DOHH2 (cell line): ENCODE data around the gene SNRNP48.

Source experiments
- H3F3A ChIP-seq: fragments of 200-600 bp; sonication (generic), shearing (Covaris generic); 2 replicates; pipeline ENCODE4 v1.6.0; 2016; ENCODE audit warnings: antibody characterized with exemption, mild to moderate bottlenecking; ENCODE audit not compliant: control insufficient read depth, insufficient read depth
- H3K27ac ChIP-seq: fragments of 200-600 bp; sonication (generic); 2 replicates; pipeline ENCODE4 v1.5.1; 2014; ENCODE audit warnings: low read depth, mild to moderate bottlenecking, low read length, moderate library complexity
- H3K27me3 ChIP-seq: fragments of 200-600 bp; sonication (generic); 2 replicates; pipeline ENCODE4 v1.6.1; 2014; ENCODE audit warnings: mild to moderate bottlenecking, low read length, mixed read lengths; ENCODE audit not compliant: control insufficient read depth
- H3K36me3 ChIP-seq: fragments of 200-600 bp; sonication (generic); 2 replicates; pipeline ENCODE4 v1.6.1; 2014; ENCODE audit warnings: mild to moderate bottlenecking, low read length, moderate library complexity, mixed read lengths; ENCODE audit not compliant: control insufficient read depth
- H3K4me1 ChIP-seq: fragments of 200-600 bp; sonication (generic); 2 replicates; pipeline ENCODE4 v1.6.1; 2014; ENCODE audit warnings: mild to moderate bottlenecking, low read length, mixed read lengths; ENCODE audit not compliant: control insufficient read depth
- H3K4me2 ChIP-seq: fragments of 200-600 bp; sonication (generic); 2 replicates; pipeline ENCODE4 v1.6.0; 2014; ENCODE audit warnings: mild to moderate bottlenecking, low read length, moderate library complexity
- H3K4me3 ChIP-seq: fragments of 200-600 bp; sonication (generic); 2 replicates; pipeline ENCODE4 v1.5.1; 2014; ENCODE audit warnings: mild to moderate bottlenecking, low read length, mixed read lengths
- H3K79me2 ChIP-seq: fragments of 200-600 bp; sonication (generic); 2 replicates; pipeline ENCODE4 v1.6.1; 2014; ENCODE audit warnings: mild to moderate bottlenecking, low read length, mixed read lengths; ENCODE audit not compliant: control insufficient read depth
- H3K9me2 ChIP-seq: fragments of 200-600 bp; sonication (generic); replicated peaks from 2 replicates; pipeline ENCODE4 v1.6.1; 2014; ENCODE audit warnings: mild to moderate bottlenecking, low read length, mixed read lengths; ENCODE audit not compliant: control insufficient read depth
- H3K9me3 ChIP-seq: fragments of 200-600 bp; sonication (generic); 2 replicates; pipeline ENCODE4 v1.6.1; 2014; ENCODE audit warnings: antibody characterized with exemption, low read length, mixed read lengths; ENCODE audit not compliant: control insufficient read depth, insufficient read depth
- H4K20me1 ChIP-seq: fragments of 200-600 bp; sonication (generic); 2 replicates; pipeline ENCODE4 v1.6.0; 2014; ENCODE audit warnings: low read depth, mild to moderate bottlenecking, antibody characterized with exemption, low read length, moderate library complexity; ENCODE audit not compliant: control insufficient read depth, insufficient read depth
- EZH2phosphoT487 ChIP-seq: fragments of 200-600 bp; sonication (generic); IDR thresholded peaks from 2 replicates; pipeline ENCODE4 v1.6.1; 2017; ENCODE audit warnings: borderline replicate concordance, mild to moderate bottlenecking, antibody characterized with exemption, low read length, moderate library complexity, mixed read lengths
- TF ChIP-seq, protein P1 (sequence below): fragments of 200-600 bp; sonication (generic); IDR thresholded peaks from one replicate; pipeline ENCODE4 v1.5.1; 2014; ENCODE audit warnings: antibody characterized with exemption, mild to moderate bottlenecking, low read depth, low read length; ENCODE audit not compliant: poor library complexity, severe bottlenecking

The SNRNP48 gene

DNA sequence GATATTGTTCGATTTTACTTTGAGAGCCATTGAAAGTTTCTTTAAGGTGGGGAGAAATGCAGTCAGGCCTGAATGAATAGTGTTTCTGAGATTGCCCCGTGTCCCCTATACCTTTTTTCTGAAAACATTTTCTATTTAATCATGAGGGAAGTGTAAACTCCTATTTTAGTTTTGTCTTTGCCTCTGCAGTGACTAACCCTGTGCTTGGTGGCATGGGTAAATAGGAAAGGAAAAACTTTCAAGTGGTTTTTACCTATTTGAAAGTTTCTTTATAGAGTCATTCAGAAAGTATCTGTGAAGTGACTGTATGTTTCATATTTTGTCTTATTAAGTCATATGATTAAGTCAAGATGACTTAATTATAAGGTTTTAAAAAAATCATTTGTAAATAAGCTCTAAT is 14.5 kb downstream of the SNRNP48 start:
- no peak overlapping the region for H3K4me3 ChIP-seq
- TF ChIP-seq EZH2phosphoT487, result no peak
- TF ChIP-seq, protein P1, sequence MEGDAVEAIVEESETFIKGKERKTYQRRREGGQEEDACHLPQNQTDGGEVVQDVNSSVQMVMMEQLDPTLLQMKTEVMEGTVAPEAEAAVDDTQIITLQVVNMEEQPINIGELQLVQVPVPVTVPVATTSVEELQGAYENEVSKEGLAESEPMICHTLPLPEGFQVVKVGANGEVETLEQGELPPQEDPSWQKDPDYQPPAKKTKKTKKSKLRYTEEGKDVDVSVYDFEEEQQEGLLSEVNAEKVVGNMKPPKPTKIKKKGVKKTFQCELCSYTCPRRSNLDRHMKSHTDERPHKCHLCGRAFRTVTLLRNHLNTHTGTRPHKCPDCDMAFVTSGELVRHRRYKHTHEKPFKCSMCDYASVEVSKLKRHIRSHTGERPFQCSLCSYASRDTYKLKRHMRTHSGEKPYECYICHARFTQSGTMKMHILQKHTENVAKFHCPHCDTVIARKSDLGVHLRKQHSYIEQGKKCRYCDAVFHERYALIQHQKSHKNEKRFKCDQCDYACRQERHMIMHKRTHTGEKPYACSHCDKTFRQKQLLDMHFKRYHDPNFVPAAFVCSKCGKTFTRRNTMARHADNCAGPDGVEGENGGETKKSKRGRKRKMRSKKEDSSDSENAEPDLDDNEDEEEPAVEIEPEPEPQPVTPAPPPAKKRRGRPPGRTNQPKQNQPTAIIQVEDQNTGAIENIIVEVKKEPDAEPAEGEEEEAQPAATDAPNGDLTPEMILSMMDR, result no peak
- no peak overlapping the region for H3K4me2 ChIP-seq
- no peaks in the 10 kb centered on the region for H3K9me3 ChIP-seq
- no peak overlapping the region for H3K27ac ChIP-seq
- H3K4me1 ChIP-seq, result no peaks in the 10 kb centered on the region
- H3K36me3 ChIP-seq, result peaks cover 99% of the 10 kb centered on the region
- no peaks in the 10 kb centered on the region for H4K20me1 ChIP-seq
- no peaks in the 10 kb centered on the region for H3K9me2 ChIP-seq
- no peaks in the 10 kb centered on the region for H3K79me2 ChIP-seq
- H3F3A ChIP-seq, result no peaks in the 10 kb centered on the region; the same call in 1 of the 2 replicates
- no peaks in the 10 kb centered on the region for H3K27me3 ChIP-seq

DNA sequence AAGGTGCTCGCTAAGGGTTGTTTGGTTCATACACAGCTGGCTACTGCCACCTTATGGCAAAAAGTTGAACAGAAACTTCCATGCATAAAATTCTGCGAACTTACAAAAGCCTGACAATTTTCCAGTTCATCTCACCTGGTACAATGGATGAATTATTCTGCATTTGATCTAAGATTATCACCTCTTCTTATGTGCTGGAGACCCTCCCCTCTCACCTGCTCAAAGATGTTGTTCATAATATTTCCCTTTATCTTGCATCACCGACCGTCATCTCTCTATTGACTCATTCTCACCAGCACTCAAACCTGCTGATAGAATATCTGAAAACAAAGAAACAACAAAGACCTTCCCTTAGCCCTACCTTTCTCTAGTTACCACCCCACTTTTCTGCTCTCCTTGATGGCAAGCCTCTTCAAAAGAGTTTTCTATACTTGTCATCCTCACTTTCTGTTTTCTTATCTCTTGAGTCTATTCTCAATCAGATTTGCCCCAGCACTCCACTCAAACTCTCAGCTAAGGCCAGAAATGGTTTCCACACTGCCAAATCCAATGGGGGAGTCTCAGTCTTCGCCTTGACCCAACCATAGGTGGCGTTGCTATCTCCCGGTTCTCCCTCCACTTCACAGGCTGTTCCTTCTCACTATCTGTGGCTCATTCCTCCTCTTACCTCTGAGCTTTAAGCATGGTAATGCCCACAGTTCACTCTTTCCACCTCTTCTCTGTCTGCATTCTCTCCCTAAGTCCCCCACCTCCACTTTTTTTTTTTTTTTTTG is 25.8 kb downstream of the SNRNP48 start:
- peaks cover 12% of the 10 kb centered on the region for H3K36me3 ChIP-seq
- peaks cover 2% of the 10 kb centered on the region; the same call in 1 of the 2 replicates for H4K20me1 ChIP-seq
- TF ChIP-seq, protein P1, result peak; percentile 67
- TF ChIP-seq EZH2phosphoT487, result no peak
- H3K27ac ChIP-seq, result no peak overlapping the region
- H3K9me3 ChIP-seq, result no peaks in the 10 kb centered on the region
- no peaks in the 10 kb centered on the region for H3K4me1 ChIP-seq
- H3F3A ChIP-seq, result 0 out of 2 replicates have a peak, but pooled peaks cover 2% of the 10 kb centered on the region
- no peaks in the 10 kb centered on the region for H3K9me2 ChIP-seq
- no peak overlapping the region for H3K4me3 ChIP-seq
- H3K27me3 ChIP-seq, result peaks cover 9% of the 10 kb centered on the region; the same call in 1 of the 2 replicates
- H3K79me2 ChIP-seq, result no peaks in the 10 kb centered on the region
- H3K4me2 ChIP-seq, result no peak overlapping the region

DNA sequence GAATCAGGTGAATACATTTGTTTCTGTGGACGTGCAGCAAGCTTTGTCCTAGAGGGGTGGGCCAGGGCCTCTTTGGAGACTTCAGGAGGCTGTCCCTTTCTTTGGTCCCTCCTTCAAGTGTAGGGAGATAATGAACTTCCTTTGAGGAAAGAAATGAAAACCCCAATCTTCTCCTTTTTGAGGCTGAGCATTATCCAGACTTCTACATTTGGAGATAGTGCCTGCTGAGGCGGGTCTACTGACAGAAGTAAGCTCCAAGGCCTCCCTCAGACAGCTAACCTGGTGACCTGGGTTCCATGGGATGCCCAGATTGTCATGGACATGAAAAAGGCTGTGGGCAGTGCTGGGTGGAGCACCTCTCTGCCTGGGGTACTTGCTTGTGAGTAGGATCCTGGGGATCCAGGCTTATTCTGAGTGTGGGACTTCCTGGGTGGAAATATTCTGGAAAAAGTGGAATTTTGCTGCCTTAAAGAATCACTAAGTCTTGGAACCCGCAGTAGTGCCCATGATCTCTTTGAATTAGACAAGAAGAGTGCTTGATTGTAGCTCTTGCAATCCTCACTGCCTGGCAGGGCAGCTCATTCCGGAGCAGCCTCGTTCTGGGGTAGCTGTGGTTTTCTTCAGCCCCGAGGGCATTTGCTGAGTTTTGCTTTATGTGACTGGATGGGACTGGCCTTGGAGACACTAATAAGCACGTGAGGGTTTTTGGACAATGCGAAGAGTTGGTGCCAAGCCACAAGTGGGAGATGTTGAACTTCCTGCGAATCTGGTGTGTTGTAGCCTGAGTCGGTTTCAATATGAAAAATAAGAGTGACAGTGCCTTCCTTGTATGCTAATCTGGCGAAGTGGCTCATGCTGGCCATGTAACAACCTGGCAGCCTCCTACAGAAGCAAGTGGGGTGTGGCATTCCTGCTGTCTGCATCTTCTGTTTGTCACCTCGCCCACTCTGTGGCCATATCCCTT is 28.1 kb downstream of the SNRNP48 start:
- Histone ChIP-seq H3K9me2 (no peaks in the 10 kb centered on the region), H3K4me2 (no peak overlapping the region), H3K4me3 (no peak overlapping the region), H3F3A (0 out of 2 replicates have a peak, but pooled peaks cover 2% of the 10 kb centered on the region), H4K20me1 (peaks cover 2% of the 10 kb centered on the region; the same call in 1 of the 2 replicates), H3K79me2 (no peaks in the 10 kb centered on the region), H3K27me3 (peaks cover 9% of the 10 kb centered on the region; the same call in 1 of the 2 replicates), H3K4me1 (no peaks in the 10 kb centered on the region), H3K27ac (no peak overlapping the region), H3K9me3 (no peaks in the 10 kb centered on the region), H3K36me3 (no peaks in the 10 kb centered on the region)
- TF ChIP-seq EZH2phosphoT487, result no peak
- TF ChIP-seq, protein P1, result no peak
